AG10803 (cell line): Measurements from ENCODE around the gene CXorf66.
A peak's percentile ranks its signal among the peaks of the same experiment; 100 is the strongest.
"Not testable (repeated sequence)": the region's sequence is repeated elsewhere in the genome, so short reads cannot be mapped to it uniquely, and the experiment has no call there.

ENCODE experiments used
- DNase-seq: peaks from one replicate; pipeline ENCODE4 v3.0.0; 2010; ENCODE audit warnings: low read depth
- H3K4me3 ChIP-seq: 2 replicates; pipeline ENCODE4 v1.5.1; 2011; ENCODE audit warnings: mild to moderate bottlenecking, low read length, control low read depth
- TF ChIP-seq, protein P1 (sequence below): conservative IDR thresholded peaks from 2 replicates; pipeline ENCODE4 v1.5.1; 2011; ENCODE audit warnings: mild to moderate bottlenecking, low read length, control low read depth, inconsistent platforms

Gene CXorf66

DNA sequence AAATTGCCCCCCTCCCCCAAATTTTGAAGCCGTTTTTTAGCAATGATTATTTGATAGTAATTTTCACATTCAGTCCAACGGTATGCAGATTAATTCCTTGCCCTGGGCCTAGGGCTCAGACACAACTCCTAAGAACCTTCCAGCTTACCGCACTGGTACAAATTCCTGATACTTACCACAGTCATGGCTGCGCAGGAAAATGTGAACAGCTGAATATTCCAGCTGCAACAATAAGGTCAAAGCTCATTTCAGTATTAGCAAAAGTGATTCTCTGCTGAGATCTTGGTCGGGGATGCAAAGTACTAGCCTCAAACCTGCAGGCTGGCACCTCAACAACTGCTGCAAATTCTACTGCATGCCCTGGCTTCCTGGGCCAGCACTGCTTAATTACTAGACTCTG lies 35.4 kb downstream of the CXorf66 start:
- no peak for DNase-seq
- H3K4me3 ChIP-seq: no peak overlapping the region
- TF ChIP-seq, protein P1, sequence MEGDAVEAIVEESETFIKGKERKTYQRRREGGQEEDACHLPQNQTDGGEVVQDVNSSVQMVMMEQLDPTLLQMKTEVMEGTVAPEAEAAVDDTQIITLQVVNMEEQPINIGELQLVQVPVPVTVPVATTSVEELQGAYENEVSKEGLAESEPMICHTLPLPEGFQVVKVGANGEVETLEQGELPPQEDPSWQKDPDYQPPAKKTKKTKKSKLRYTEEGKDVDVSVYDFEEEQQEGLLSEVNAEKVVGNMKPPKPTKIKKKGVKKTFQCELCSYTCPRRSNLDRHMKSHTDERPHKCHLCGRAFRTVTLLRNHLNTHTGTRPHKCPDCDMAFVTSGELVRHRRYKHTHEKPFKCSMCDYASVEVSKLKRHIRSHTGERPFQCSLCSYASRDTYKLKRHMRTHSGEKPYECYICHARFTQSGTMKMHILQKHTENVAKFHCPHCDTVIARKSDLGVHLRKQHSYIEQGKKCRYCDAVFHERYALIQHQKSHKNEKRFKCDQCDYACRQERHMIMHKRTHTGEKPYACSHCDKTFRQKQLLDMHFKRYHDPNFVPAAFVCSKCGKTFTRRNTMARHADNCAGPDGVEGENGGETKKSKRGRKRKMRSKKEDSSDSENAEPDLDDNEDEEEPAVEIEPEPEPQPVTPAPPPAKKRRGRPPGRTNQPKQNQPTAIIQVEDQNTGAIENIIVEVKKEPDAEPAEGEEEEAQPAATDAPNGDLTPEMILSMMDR: no peak

- DNase-seq: peak; percentile 25
- no peak overlapping the region for H3K4me3 ChIP-seq
Measured at GRCh38 chrX:139924696-139925095, 40.6 kb downstream of the CXorf66 start.

DNA sequence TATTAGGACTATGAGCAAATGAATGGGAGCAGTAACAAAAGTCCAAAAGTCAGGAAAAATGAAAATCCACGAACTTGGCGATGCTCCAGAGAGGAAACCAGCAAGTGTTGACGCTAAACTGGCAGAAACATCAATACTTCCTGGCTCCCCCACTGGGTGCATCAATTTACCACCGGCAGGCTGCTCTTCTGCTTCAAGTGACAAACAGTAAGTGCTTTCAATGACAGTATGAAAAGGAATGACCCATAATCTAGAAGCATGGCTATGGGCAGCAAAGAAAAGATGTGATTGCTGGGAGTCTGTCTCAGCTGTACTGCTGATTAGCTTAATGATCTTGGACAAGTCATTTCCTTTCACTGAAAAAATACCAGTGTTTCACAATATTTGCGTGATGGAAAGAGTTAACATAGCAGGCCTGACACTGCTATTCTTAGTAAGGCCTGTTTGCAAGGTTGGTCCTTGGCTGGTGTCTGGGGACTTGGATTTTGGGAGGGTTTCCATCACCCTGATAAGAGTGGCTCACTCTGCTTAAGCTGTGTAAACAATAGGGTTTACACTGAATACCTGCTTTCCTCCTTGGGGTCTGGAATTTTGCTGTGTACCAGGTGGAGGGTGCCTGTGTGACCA lies 41.1 kb downstream of the CXorf66 start:
- no peak overlapping the region for H3K4me3 ChIP-seq
- DNase-seq: no peak
- TF ChIP-seq, protein P1: no peak

More at GRCh38 chrX:139924696-139925095, 40.6 kb downstream of the CXorf66 start:
- TF ChIP-seq, protein P1: no peak

- H3K4me3 ChIP-seq, DNase-seq: not testable (repeated sequence)
Measured at GRCh38 chrX:139921142-139921541, 44.2 kb downstream of the CXorf66 start.

DNA sequence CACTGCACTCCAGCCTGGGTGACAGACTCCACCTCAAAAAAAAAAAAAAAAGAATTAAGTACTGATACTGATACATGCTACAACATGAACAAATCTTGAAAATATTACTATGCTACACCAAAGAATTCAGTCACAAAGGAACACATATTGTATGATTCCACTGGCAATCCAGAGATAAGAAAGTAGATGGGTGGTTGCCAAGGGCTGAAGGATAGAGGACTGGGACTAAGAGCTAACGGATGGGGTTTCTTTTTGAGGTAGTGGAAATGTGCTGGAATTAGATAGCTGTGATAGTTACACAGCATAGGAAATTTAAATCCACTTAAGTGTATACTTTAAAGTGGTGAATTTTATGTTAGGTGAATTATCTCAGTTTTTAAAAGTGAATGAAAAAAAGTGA lies 45.0 kb downstream of the CXorf66 start:
- no peak overlapping the region for H3K4me3 ChIP-seq
- DNase-seq: no peak
- TF ChIP-seq, protein P1: no peak

- TF ChIP-seq, protein P1: no peak
Measured at GRCh38 chrX:139914421-139914820, 50.9 kb downstream of the CXorf66 start.

GRCh38 chrX:139909712-139910111 lies 55.6 kb downstream of the CXorf66 start:
- TF ChIP-seq, protein P1: no peak
- DNase-seq: no peak
- H3K4me3 ChIP-seq: no peak overlapping the region

More at GRCh38 chrX:139914421-139914820, 50.9 kb downstream of the CXorf66 start:
- H3K4me3 ChIP-seq: no peak overlapping the region
- DNase-seq: no peak
